HG03097 (cell line): ENCODE measurements around the gene ZNF318.
"Not testable (repeated sequence)": the region's sequence is repeated elsewhere in the genome, so short reads cannot be mapped to it uniquely, and the experiment has no call there.

Source experiments
- ATAC-seq: cut with Tn5 transposase; IDR thresholded peaks from one replicate; pipeline ENCODE4 v1.9.1; 2021; ENCODE audit not compliant: unreplicated experiment, low FRiP score

Gene ZNF318

DNA sequence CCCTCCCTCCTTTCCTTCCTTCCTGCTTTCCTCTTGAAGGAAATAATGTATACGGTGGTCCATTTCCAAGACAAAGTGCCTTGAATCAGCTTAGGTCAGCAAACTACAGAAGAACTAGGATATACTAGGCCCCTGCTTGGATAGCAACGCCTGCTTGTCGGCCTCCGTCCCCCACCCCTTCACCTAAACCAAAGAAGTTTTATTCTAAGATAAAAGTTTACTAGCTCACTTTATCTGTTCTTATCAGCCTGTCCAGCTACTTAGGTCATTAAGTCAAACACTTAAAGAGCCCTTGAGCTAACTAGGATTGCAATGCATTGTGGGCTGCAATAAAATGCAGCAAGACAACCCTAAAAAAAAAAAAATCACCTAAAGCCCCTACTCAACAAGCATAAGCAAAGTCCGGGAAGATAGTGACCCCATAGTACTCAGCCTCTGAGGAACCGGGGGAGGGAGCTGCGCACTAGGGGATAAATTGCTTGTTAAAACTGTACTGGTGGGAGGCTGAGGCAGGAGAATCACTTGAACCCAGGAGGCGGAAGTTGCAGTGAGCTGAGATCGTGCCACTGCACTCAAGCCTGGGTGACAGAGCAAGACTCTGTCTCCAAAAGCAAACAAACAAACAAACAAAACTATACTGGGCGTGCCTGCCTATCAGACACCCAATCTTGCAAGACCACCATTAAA, 21.4 kb upstream of the ZNF318 start:
- not testable (repeated sequence) for ATAC-seq

- no peak for ATAC-seq
Observed at GRCh38 chr6:43389730-43390295, 20.4 kb upstream of the ZNF318 start.

GRCh38 chr6:43386492-43386891, 17.0 kb upstream of the ZNF318 start:
- no peak for ATAC-seq

- peak; percentile 36 for ATAC-seq
Observed at GRCh38 chr6:43383021-43383667, 13.7 kb upstream of the ZNF318 start.

- not testable (repeated sequence) for ATAC-seq
Observed at GRCh38 chr6:43380858-43381257, 11.4 kb upstream of the ZNF318 start.

DNA sequence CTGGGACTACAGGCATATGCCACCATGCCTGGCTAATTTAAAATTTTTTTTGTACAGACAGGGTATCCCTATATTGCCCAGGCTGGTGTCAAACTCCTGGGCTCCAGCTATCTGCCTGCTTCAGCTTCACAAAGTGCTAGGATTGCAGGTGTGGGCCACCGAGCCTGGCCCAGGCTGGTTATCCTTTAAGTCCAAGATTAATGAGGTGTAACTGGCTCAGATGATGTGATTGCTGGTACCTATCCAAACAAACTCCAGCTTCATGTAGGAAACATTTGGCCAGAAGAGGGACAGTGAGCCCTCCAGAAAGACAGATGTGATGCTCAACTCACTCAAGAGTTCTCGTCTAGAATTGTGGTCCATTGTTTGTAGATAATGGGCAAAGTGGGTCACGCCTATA, 9.2 kb upstream of the ZNF318 start:
- ATAC-seq: no peak

GRCh38 chr6:43377710-43378229, 8.3 kb upstream of the ZNF318 start:
- ATAC-seq: no peak

- ATAC-seq: no peak
Observed at GRCh38 chr6:43376551-43376981, 7.1 kb upstream of the ZNF318 start.

DNA sequence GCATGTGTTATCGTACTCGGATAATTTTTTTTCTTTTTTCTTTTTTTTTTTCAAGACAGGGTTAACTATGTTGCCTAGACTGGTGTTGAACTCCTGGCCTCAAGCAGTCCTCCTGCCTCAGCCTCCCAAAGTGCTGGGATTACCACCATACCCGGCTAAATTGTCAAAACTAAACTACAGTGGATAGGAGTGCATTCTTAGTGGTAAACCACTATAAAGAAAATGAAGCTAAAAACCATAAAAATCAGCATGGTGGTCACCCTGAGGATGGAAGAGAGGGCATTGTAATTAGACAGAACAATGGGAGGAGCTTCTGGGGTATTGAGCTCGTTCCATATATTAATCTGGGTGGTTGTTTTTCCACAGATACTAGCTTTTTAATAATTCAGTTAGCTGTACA, 6.2 kb upstream of the ZNF318 start:
- no peak for ATAC-seq

DNA sequence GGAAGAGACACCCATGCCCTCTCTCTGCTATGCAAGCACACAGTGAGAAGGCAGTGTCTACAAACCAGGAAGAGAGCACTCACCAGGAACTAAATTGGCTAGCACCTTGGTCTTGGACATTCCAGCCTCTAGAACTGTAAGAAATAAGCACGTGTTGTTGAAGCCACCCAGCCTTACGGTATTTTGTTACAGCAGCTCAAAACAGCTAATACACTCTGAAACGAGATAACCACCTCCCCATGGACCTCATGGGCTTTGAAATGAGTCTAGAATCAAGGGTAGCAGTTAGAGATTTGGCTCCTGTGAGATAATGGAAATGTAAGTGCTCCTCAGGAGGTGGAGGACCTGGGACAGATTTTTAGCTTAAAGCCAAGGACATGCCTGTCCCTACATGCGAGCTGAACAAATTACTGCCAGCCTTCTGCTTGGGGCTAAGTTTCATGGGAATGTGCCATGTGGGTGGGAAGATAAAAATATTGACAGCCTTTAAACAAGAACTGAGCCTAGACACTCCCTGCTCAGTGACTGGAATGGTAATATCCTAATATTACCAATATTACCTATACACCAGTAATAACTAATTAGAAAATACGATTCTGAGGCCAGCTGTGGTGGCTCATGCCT, 3.9 kb upstream of the ZNF318 start:
- no peak for ATAC-seq

DNA sequence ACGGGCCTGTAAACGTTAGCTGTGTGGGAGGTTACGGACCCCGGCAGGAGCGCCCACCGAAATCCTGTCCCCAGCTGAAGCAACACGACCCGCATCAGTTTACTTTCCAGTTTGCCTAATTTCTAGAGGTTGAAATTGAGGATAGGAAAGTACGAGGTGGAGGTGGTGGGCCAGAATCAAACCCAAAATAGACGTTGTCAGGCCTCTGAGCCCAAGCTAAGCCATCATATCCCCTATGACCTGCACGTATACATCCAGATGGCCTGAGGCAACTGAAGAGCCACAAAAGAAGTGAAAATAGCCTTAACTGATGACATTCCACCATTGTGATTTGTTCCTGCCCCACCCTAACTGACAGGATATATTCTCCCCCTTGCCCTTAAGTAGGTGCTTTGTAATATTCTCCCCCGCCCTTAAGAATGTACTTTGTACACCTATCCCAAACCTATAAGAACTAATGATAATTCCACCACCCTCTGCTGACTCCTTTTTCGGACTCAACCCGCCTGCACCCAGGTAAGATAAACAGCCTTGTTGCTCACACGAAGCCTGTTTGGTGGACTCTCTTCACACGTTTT, 645 bp upstream of the ZNF318 start:
- ATAC-seq: not testable (repeated sequence)

- no peak for ATAC-seq
Observed at GRCh38 chr6:43368259-43369160, 937 bp downstream of the ZNF318 start.

DNA sequence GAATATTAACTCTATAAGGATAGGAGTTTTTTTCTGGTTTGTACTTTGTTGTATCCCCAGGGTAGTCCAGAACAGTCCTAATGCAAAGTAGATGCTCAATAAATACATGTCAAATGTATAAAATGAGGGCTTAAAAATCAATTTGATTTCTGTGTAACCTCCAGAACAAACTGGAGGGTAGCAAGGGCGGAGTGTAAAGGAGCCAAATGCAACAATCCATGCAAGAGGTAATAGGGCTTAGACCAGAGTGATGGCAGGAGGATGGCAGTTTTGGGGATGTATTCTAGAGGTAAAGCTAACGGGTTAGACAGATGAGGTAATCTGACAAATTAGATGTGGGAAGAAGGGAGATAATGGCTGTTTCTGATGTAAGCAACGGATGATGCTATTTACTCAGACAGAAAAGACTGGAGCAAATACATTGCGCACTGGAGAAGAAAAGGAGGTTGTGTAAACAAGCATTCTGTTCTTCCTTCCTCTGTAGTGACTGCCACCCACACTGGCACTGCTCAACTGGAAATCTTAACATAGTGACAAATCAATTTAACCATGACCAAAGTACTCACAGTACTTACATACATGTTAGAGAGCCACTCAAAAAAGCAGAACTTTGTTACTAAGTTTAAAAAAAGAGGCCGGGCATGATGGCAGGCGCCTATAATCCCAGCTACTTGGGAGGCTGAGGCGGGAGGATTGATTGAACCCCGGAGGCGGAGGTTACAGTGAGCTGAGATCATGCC, 2.0 kb downstream of the ZNF318 start:
- ATAC-seq: no peak

GRCh38 chr6:43361269-43361668, 8.2 kb downstream of the ZNF318 start:
- no peak for ATAC-seq

GRCh38 chr6:43359831-43360230, 9.6 kb downstream of the ZNF318 start:
- no peak for ATAC-seq

- ATAC-seq: no peak
Observed at GRCh38 chr6:43359381-43359780, 10.1 kb downstream of the ZNF318 start.

DNA sequence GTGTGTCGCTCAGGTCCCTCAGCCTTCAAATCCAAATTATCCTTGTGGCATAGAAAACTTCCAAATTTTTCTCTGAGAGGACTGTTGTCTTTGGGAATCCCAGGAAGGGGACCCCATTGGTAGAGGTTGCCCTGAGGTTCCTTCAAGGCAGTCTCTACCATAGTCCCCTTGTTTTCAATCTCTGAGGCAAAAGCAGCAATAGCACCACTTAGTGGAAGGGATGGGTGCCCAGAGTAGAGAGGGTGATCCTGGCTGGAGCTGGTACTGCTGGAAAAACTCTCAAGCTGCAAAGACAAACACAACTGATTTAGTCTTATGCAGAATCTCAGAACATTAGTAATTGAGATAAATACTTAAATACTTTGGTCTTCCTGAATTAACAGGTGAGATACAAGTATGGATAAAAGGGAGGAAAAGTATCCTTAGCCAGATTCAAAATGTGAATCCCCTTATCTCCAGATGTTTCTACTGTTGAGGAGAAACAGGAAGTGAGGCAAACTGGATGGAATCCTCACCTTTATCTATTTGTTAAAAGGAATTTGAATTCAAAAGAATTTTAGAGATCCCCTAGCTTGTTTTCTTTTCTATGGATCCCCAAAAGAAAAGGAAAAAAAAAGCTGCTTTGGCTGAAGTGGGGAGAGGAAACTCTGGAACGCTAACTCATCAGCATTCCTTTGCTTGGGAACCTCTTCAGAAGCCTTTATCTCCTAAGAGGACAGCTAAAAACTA, 13.4 kb downstream of the ZNF318 start:
- ATAC-seq: no peak

DNA sequence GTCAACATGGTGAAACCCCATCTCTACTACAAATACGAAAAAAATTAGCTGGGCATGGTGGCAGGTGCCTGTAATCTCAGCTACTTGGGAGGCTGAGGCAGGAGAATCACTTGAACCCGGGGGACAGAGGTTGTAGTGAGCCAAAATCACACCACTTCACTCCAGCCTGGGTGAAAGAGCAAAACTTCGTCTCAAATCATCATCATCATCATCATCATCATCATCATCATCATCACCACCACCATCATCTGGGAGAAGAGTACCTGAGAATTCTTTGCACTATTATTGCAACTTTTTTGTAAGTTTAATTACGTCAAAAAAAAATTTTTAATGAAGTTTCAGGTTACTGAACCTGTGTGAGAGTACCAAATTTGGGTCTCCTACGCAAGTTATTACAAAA, 17.5 kb downstream of the ZNF318 start:
- not testable (repeated sequence) for ATAC-seq

GRCh38 chr6:43347444-43347843, 22.0 kb downstream of the ZNF318 start:
- no peak for ATAC-seq
